ENCODE data around the gene SF3B2. TPM values are rescaled to one million over a fixed set of nuclear protein-coding genes. Genes with fewer than 3 reads are reported as not detected.
"Not testable (repeated sequence)": the region's sequence is repeated elsewhere in the genome, so short reads cannot be mapped to it uniquely, and the experiment has no call there.

The SF3B2 gene
- total and polyA plus RNA-seq, 10 donors = 77.5 to 195 (median 147) TPM

- TF ChIP-seq CTCF (IDR thresholded peaks at IDR 0.05 in 8 of 11, conservative IDR thresholded peaks at IDR 0.05 in 3 of 11) (no peak), POLR2AphosphoS5 (IDR thresholded peaks at IDR 0.05) (no peak), POLR2A (IDR thresholded peaks at IDR 0.05) (no peak)
- no peaks in the 10 kb centered on the region for H3K9me3 ChIP-seq
- H3K27ac ChIP-seq = no peak overlapping the region
- peaks cover 9 to 27% (median 17%) of the 10 kb centered on the region in 6 donors for H3K4me1 ChIP-seq
- H3K4me3 ChIP-seq = no peak overlapping the region
- H3K36me3 ChIP-seq = peaks cover 0 to 32% (median 21%) of the 10 kb centered on the region in 6 donors
- H3K27me3 ChIP-seq (replicated peaks in 1 of 7) = peaks cover 6 to 27% (median 17%) of the 10 kb centered on the region in 7 donors
- no peak for DNase-seq
- intact Hi-C loops (cut with DNase I; ENCODE audit: low total_unique reads) = no loop called here
- 72 to 97% (median 94%) methylated on average over 2 of the region's 2 CpGs for WGBS, 5 donors
Measured at GRCh38 chr11:66008095-66008467, 44.1 kb upstream of the SF3B2 start.

- Histone ChIP-seq H3K27me3 (replicated peaks in 1 of 7) (peaks cover 6 to 32% (median 19%) of the 10 kb centered on the region in 7 donors), H3K27ac (no peak overlapping the region), H3K36me3 (peaks cover 0 to 30% (median 18%) of the 10 kb centered on the region in 6 donors), H3K9me3 (no peaks in the 10 kb centered on the region), H3K4me3 (no peak overlapping the region), H3K4me1 (peaks cover 4 to 25% (median 12%) of the 10 kb centered on the region in 6 donors)
- intact Hi-C loops (cut with DNase I; ENCODE audit: low total_unique reads) = no loop called here
- no peak for DNase-seq
- TF ChIP-seq CTCF (IDR thresholded peaks at IDR 0.05 in 8 of 11, conservative IDR thresholded peaks at IDR 0.05 in 3 of 11) (no peak), POLR2A (IDR thresholded peaks at IDR 0.05) (no peak)
- WGBS, 5 donors = 48 to 71% (median 67%) methylated on average over 10 of the region's 10 CpGs
Measured at GRCh38 chr11:66008468-66009101, 43.6 kb upstream of the SF3B2 start.

DNA sequence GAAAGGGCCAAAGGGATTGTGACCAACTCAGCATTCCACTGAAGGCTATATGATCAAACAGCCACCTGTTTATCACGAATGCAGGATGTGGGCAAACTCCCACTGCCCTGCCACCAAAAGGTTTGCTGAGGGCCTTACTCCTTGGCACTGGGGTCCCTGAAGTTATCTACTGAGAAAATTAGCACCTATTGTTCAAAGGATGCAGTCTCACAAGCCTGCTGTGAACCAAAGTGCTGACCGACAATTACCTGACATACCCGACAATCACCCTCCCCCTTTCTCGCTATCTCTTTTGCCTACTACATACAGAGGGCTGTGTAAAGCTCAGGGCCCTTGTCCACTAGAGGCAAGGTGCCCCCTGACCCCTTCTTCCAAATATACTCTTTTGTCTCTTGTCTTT lies 42.1 kb upstream of the SF3B2 start:
- H3K9me3 ChIP-seq; intact Hi-C loops (cut with DNase I; ENCODE audit: low total_unique reads); DNase-seq; H3K27ac ChIP-seq; H3K4me3 ChIP-seq: not testable (repeated sequence)
- peaks cover 0 to 16% (median 4%) of the 10 kb centered on the region in 6 donors for H3K36me3 ChIP-seq
- WGBS, 5 donors = 66 to 80% (median 76%) methylated on average over 4 of the region's 4 CpGs
- H3K4me1 ChIP-seq = peaks cover 3 to 22% (median 9%) of the 10 kb centered on the region in 6 donors
- peaks cover 6 to 38% (median 19%) of the 10 kb centered on the region in 7 donors for H3K27me3 ChIP-seq (replicated peaks in 1 of 7)

DNA sequence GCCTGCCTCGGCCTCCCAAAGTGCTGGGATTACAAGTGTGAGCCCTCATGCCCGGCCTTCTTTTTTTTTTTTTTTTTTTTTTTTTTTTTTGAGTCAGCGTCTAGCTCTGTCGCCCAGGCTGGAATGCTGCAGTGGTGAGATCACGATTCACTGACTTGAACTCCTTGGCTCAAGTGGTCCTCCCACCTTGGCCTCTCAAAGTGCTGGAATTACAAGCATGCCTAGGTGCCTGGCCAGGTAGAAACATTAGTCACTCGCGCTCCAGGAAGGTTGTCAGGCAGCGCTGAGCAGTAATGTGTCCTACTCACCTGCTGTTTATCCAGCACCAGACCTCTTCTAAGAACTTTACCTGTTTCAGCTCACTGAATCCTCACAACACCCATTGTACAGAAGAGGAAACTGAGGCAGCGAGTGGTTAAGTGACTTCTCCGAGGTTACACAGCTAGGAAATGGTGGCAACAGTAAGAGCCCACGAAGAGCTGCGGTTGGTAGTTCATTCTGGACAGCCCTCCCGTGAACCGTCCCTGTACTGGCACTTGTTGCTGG lies 40.9 kb upstream of the SF3B2 start:
- TF ChIP-seq POLR2AphosphoS5 (IDR thresholded peaks at IDR 0.05) = no peak
- TF ChIP-seq CTCF (IDR thresholded peaks at IDR 0.05 in 8 of 11, conservative IDR thresholded peaks at IDR 0.05 in 3 of 11) = no peak
- no peak for TF ChIP-seq POLR2A (IDR thresholded peaks at IDR 0.05)
- intact Hi-C loops (cut with DNase I; ENCODE audit: low total_unique reads) = no loop called here

More for the DNA sequence above, 40.9 kb upstream of the SF3B2 start:
- Histone ChIP-seq H3K9me3 (no peaks in the 10 kb centered on the region), H3K36me3 (peaks cover 0 to 3% (median 0%) of the 10 kb centered on the region in 6 donors), H3K27ac (no peak overlapping the region), H3K4me3 (peak overlapping the region in 1 of 8 donors; percentile 51), H3K4me1 (peaks cover 3 to 27% (median 9%) of the 10 kb centered on the region in 6 donors), H3K27me3 (replicated peaks in 1 of 7) (peaks cover 6 to 38% (median 19%) of the 10 kb centered on the region in 7 donors)
- DNase-seq = no peak
- 53 to 60% (median 56%) methylated on average over 8 to 14 of the region's 14 CpGs for WGBS, 5 donors

Data from spleen (tissue), 11 donors.